NCI-H526 (cell line): ENCODE measurements around the gene BEND4.
A peak's percentile ranks its signal among the peaks of the same experiment; 100 is the strongest.
"Not testable (repeated sequence)": the region's sequence is repeated elsewhere in the genome, so short reads cannot be mapped to it uniquely, and the experiment has no call there.

Experiments
- DNase-seq, 2 experiments: peaks; one replicate each; lab custom pipeline; 2025; lab: John Stamatoyannopoulos, UW

BEND4 gene

GRCh38 chr4:42152507-42153504 lies at the start of gene BEND4:
TSS of gene BEND4 (minus strand) at chr4:42152655. CDS start at chr4:42152143, 512 bp downstream.
- DNase-seq: peak in 1 of 2 experiments; percentile 18

GRCh38 chr4:42197341-42197740 lies 44.9 kb upstream of the BEND4 start:
- no peak for DNase-seq

- no peak for DNase-seq
These were observed 20.5 kb upstream of the BEND4 start for GRCh38 chr4:42172921-42173320.

- DNase-seq: no peak
These were observed 19.8 kb upstream of the BEND4 start for GRCh38 chr4:42172128-42172790.

GRCh38 chr4:42167709-42168108 lies 15.3 kb upstream of the BEND4 start:
- no peak for DNase-seq

- not testable (repeated sequence) for DNase-seq
These were observed 13.7 kb upstream of the BEND4 start for GRCh38 chr4:42166186-42166585.

- DNase-seq: no peak
These were observed 7.0 kb upstream of the BEND4 start for GRCh38 chr4:42159271-42160001.

GRCh38 chr4:42151568-42152506 lies 618 bp downstream of the BEND4 start:
- peak in 1 of 2 experiments; percentile 38 for DNase-seq

GRCh38 chr4:42150653-42151567 lies 1.5 kb downstream of the BEND4 start:
- DNase-seq: peak in 1 of 2 experiments; percentile 22

GRCh38 chr4:42149004-42149403 lies 3.5 kb downstream of the BEND4 start:
- no peak for DNase-seq

- DNase-seq: no peak
These were observed 4.0 kb downstream of the BEND4 start for GRCh38 chr4:42148425-42148824.

- DNase-seq: no peak
These were observed 8.4 kb downstream of the BEND4 start for GRCh38 chr4:42144028-42144427.

GRCh38 chr4:42142591-42142990 lies 9.9 kb downstream of the BEND4 start:
- DNase-seq: no peak

GRCh38 chr4:42136371-42136770 lies 16.1 kb downstream of the BEND4 start:
- no peak for DNase-seq

- no peak for DNase-seq
These were observed 19.4 kb downstream of the BEND4 start for GRCh38 chr4:42133006-42133405.

- no peak for DNase-seq
These were observed 20.4 kb downstream of the BEND4 start for GRCh38 chr4:42132099-42132498.

GRCh38 chr4:42123071-42123644 lies 29.3 kb downstream of the BEND4 start:
- DNase-seq: no peak

GRCh38 chr4:42122237-42122636 lies 30.2 kb downstream of the BEND4 start:
- no peak for DNase-seq

GRCh38 chr4:42119886-42120285 lies 32.6 kb downstream of the BEND4 start:
- DNase-seq: no peak

GRCh38 chr4:42112846-42113245 lies 39.6 kb downstream of the BEND4 start:
- DNase-seq: no peak
